ENCODE results near the gene C1orf53.

DNA sequence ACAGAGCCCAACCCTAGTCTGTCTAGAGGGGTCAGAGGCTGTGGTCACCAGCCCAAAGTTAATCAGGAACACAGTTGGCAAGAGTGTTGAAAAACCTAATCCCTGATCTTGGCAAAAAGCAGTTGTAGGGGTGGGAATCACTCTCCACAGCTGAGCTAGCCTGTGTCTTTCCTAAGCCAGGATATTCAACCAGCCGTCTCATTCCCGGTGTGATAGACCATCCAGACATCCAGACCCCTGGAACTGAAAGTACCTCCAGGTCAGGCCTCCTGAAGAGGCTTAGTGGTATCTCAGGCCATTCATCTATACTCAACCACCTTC is 19.6 kb downstream of the C1orf53 start:
- TF ChIP-seq, protein P1, sequence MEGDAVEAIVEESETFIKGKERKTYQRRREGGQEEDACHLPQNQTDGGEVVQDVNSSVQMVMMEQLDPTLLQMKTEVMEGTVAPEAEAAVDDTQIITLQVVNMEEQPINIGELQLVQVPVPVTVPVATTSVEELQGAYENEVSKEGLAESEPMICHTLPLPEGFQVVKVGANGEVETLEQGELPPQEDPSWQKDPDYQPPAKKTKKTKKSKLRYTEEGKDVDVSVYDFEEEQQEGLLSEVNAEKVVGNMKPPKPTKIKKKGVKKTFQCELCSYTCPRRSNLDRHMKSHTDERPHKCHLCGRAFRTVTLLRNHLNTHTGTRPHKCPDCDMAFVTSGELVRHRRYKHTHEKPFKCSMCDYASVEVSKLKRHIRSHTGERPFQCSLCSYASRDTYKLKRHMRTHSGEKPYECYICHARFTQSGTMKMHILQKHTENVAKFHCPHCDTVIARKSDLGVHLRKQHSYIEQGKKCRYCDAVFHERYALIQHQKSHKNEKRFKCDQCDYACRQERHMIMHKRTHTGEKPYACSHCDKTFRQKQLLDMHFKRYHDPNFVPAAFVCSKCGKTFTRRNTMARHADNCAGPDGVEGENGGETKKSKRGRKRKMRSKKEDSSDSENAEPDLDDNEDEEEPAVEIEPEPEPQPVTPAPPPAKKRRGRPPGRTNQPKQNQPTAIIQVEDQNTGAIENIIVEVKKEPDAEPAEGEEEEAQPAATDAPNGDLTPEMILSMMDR (IDR thresholded peaks at IDR 0.05; ENCODE audit: control extremely low read depth in 1 of 3, insufficient read depth in 1 of 3, low read depth in 1 of 3, low read length in 3 of 3) = no peak
- no peak for TF ChIP-seq SP1 (IDR thresholded peaks at IDR 0.05; ENCODE audit: low read depth, low read length)
- TF ChIP-seq ZNF274 (IDR thresholded peaks at IDR 0.05; ENCODE audit: borderline replicate concordance, extremely low read depth, low read length) = no peak
- TF ChIP-seq, protein P2, sequence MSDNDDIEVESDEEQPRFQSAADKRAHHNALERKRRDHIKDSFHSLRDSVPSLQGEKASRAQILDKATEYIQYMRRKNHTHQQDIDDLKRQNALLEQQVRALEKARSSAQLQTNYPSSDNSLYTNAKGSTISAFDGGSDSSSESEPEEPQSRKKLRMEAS (IDR thresholded peaks at IDR 0.05) = no peak
- TF ChIP-seq, protein P3, sequence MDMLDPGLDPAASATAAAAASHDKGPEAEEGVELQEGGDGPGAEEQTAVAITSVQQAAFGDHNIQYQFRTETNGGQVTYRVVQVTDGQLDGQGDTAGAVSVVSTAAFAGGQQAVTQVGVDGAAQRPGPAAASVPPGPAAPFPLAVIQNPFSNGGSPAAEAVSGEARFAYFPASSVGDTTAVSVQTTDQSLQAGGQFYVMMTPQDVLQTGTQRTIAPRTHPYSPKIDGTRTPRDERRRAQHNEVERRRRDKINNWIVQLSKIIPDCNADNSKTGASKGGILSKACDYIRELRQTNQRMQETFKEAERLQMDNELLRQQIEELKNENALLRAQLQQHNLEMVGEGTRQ (IDR thresholded peaks at IDR 0.05; ENCODE audit: low read length) = no peak
- no peak for TF ChIP-seq BRCA1 (IDR thresholded peaks at IDR 0.05; ENCODE audit: low read depth, low read length)
- no peak for TF ChIP-seq POLR2A (IDR thresholded peaks at IDR 0.05; ENCODE audit: control extremely low read depth in 1 of 2, low read depth in 2 of 2, low read length in 2 of 2)
- TF ChIP-seq, protein P4, sequence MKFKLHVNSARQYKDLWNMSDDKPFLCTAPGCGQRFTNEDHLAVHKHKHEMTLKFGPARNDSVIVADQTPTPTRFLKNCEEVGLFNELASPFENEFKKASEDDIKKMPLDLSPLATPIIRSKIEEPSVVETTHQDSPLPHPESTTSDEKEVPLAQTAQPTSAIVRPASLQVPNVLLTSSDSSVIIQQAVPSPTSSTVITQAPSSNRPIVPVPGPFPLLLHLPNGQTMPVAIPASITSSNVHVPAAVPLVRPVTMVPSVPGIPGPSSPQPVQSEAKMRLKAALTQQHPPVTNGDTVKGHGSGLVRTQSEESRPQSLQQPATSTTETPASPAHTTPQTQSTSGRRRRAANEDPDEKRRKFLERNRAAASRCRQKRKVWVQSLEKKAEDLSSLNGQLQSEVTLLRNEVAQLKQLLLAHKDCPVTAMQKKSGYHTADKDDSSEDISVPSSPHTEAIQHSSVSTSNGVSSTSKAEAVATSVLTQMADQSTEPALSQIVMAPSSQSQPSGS (IDR thresholded peaks at IDR 0.05; ENCODE audit: low read length) = no peak
- TF ChIP-seq POLR2AphosphoS5 (IDR thresholded peaks at IDR 0.05; ENCODE audit: low read depth, low read length) = no peak
